Measurements from ENCODE around the gene PEX1.
"Not testable (repeated sequence)": the region's sequence is repeated elsewhere in the genome, so short reads cannot be mapped to it uniquely, and the experiment has no call there.

PEX1 gene

DNA sequence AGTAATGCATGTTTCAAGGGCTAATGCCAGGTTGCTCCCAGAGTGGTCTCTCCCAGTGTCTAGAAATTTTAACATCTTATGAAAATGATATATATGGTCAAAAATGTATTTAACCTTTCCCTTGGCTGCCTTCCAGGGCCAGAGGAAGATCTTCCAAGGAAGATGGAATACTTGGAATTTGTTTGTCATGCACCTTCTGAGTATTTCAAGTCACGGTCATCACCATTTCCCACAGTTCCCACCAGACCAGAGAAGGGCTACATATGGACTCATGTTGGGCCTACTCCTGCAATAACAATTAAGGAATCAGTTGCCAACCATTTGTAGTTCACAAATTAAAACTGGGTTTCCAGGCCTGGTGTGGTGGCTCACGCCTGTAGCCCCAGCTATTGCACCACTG, 72.1 kb downstream of the PEX1 start:
- no peak for DNase-seq

- no peak for DNase-seq
Measured at GRCh38 chr7:92451645-92452044, 76.7 kb downstream of the PEX1 start.

- peak; percentile 55 for DNase-seq
Measured at GRCh38 chr7:92448205-92448747, 80.0 kb downstream of the PEX1 start.

- DNase-seq: peak; percentile 76
Measured at GRCh38 chr7:92447345-92448204, 80.7 kb downstream of the PEX1 start, which contains the start of gene GATAD1. TSS of gene GATAD1 (plus strand) at chr7:92447482. CDS start at chr7:92447730, 248 bp downstream.

DNA sequence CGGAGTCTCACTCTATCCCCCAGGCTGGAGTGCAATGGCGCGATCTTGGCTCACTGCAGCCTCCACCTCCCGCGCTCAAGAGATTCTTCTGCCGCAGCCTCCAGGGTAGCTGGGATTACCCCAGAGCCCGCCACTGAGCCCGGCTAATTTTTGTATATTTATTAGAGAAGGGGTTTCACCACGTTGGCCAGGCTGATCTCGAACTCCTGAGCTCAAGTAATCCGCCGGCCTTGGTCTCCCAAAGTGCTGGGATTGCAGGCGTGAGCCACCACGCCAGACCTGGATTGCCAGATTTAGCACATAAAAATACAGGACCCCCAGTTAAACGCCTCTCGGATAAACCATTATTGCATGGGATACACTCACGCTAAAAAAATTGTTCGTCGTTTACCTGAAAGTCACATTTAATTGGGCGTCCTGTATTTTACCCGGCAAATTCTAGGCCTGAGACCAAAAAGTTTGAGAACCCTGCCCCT, 81.4 kb downstream of the PEX1 start:
- no peak for DNase-seq

DNA sequence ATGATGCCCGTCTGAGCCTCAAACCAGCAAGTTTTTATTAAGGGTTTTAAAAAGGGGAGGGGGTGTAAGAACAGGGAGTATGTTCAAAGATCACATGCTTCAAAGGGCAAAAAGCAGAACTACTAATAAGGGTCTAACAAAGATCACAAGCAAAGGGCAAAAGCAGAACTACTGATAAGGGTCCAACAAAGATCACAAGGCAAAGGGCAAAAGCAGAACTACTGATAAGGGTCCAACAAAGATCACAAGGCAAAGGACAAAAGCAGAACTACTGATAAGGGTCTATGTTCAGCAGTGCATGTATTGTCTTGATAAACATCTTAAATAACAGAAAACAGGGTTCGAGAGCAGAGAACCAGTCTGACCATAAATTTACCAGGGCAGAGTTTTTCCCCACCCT, 85.6 kb downstream of the PEX1 start:
- DNase-seq: not testable (repeated sequence)

- no peak for DNase-seq
Measured at GRCh38 chr7:92437956-92438491, 90.3 kb downstream of the PEX1 start.
